ENCODE data around the gene BHLHE40. TPM values are rescaled to one million over a fixed set of nuclear protein-coding genes. Genes with fewer than 3 reads are reported as not detected.
A peak's percentile ranks its signal among the peaks of the same experiment; 100 is the strongest.

The BHLHE40 gene
- total and polyA plus RNA-seq, 7 experiments from 2014 or later = 0.82 to 383 (median 4.3) TPM

GRCh38 chr3:5019411-5020241 is 40.4 kb downstream of the BHLHE40 start:
- ChIA-PET CTCF (interaction anchor here (0.6 to 0.8 kb wide), 2 partner anchors 138 to 308 kb away, joined by 3 to 4 read pairs; no protein-coding TSS in a partner anchor), POLR2A (interaction anchor here (1.0 to 2.2 kb wide), 3 partner anchors 33 to 198 kb away, joined by 3 to 9 read pairs (median 3); no protein-coding TSS in a partner anchor)
- H3K27me3 Mint-ChIP-seq = peaks cover 0 to 1% (median 0%) of the 10 kb centered on the region in 5 donors
- H3K9me3 Mint-ChIP-seq = no peaks in the 10 kb centered on the region
- H3K27me3 ChIP-seq (ENCODE audit: control insufficient read depth in 2 of 2, insufficient read depth in 2 of 2, low read length in 2 of 2) = no peaks in the 10 kb centered on the region
- ATAC-seq = peak; percentile 86
- peak; percentile 41 to 88 (median 81) for DNase-seq
- no peaks in the 10 kb centered on the region for H3K36me3 ChIP-seq (ENCODE audit: control insufficient read depth in 2 of 3, insufficient read depth in 3 of 3, low read length in 3 of 3)
- H3K4me3 Mint-ChIP-seq = peak overlapping the region; percentile 9 to 82 (median 52)
- H3K4me1 Mint-ChIP-seq = peaks cover 17 to 77% (median 32%) of the 10 kb centered on the region in 7 donors
- peak overlapping the region in 8 of 9 donors; percentile 5 to 81 (median 57) for H3K27ac Mint-ChIP-seq
- H3K36me3 Mint-ChIP-seq = peaks cover 0 to 5% (median 0%) of the 10 kb centered on the region in 5 donors
- no peak overlapping the region for H3K27ac ChIP-seq (ENCODE audit: low read depth, low read length)
- intact Hi-C loops (cut with micrococcal nuclease) = loop anchor here (1.0 to 5.0 kb wide), 7 partner anchors 13 to 197 kb away; no protein-coding TSS in a partner anchor
- H3K4me3 ChIP-seq (ENCODE audit: low read length) = no peak overlapping the region
- H3K4me1 ChIP-seq (ENCODE audit: control insufficient read depth in 2 of 2, insufficient read depth in 2 of 2, low read length in 2 of 2) = peaks cover 17 to 34% of the 10 kb centered on the region in 2 donors
- no peaks in the 10 kb centered on the region for H3K9me3 ChIP-seq (ENCODE audit: control insufficient read depth in 2 of 3, low read length in 3 of 3)

DNA sequence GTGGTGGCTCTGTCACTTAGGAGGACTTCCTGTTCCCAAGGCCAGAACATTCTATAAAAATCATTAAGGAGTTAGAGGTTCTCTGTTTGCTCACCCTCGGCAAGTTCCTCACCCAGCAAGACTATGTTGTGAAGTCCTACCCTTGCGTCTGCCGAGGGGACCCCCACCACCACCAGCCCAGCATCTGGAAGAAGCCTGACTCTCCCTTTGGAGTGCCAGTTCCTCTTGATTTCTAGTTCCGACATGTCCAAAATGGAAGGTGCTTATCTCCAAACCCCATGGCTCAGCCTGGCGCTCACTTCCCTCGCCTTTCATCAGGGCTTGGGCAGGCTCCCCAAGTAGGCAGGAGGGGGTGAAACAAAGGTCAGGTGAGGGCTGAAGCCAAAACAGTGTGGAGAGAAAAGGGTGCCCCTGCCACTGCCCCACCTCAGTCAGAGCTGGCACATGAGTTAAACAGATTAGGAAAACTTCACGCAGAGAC is 41.0 kb downstream of the BHLHE40 start:
- peaks cover 14 to 72% (median 28%) of the 10 kb centered on the region in 7 donors for H3K4me1 Mint-ChIP-seq
- ATAC-seq = no peak
- intact Hi-C loops (cut with micrococcal nuclease) = loop anchor here in 1 of 2 donors (5.0 kb wide), 2 partner anchors 113 to 172 kb away; no protein-coding TSS in a partner anchor
- Histone ChIP-seq H3K4me3 (ENCODE audit: low read length) (no peak overlapping the region), H3K36me3 (ENCODE audit: control insufficient read depth in 2 of 3, insufficient read depth in 3 of 3, low read length in 3 of 3) (no peaks in the 10 kb centered on the region), H3K9me3 (ENCODE audit: control insufficient read depth in 2 of 3, low read length in 3 of 3) (no peaks in the 10 kb centered on the region), H3K27ac (ENCODE audit: low read depth, low read length) (no peak overlapping the region), H3K4me1 (ENCODE audit: control insufficient read depth in 2 of 2, insufficient read depth in 2 of 2, low read length in 2 of 2) (peaks cover 17 to 34% of the 10 kb centered on the region in 2 donors), H3K27me3 (ENCODE audit: control insufficient read depth in 2 of 2, insufficient read depth in 2 of 2, low read length in 2 of 2) (no peaks in the 10 kb centered on the region)
- POLR2A ChIA-PET = interaction anchor here (1.0 kb wide), 1 partner anchor 153 kb away, joined by 3 read pairs; no protein-coding TSS in a partner anchor
- H3K36me3 Mint-ChIP-seq = peaks cover 0 to 2% (median 0%) of the 10 kb centered on the region in 5 donors
- H3K9me3 Mint-ChIP-seq = no peaks in the 10 kb centered on the region
- CTCF ChIA-PET = interaction anchor here (1.4 kb wide), 1 partner anchor 309 kb away, joined by 3 read pairs; no protein-coding TSS in a partner anchor
- H3K27ac Mint-ChIP-seq = peak overlapping the region in 2 of 9 donors; percentile 62 to 81
- H3K4me3 Mint-ChIP-seq = peak overlapping the region in 2 of 10 donors; percentile 20 to 82
- H3K27me3 Mint-ChIP-seq = no peaks in the 10 kb centered on the region
- DNase-seq = no peak

DNA sequence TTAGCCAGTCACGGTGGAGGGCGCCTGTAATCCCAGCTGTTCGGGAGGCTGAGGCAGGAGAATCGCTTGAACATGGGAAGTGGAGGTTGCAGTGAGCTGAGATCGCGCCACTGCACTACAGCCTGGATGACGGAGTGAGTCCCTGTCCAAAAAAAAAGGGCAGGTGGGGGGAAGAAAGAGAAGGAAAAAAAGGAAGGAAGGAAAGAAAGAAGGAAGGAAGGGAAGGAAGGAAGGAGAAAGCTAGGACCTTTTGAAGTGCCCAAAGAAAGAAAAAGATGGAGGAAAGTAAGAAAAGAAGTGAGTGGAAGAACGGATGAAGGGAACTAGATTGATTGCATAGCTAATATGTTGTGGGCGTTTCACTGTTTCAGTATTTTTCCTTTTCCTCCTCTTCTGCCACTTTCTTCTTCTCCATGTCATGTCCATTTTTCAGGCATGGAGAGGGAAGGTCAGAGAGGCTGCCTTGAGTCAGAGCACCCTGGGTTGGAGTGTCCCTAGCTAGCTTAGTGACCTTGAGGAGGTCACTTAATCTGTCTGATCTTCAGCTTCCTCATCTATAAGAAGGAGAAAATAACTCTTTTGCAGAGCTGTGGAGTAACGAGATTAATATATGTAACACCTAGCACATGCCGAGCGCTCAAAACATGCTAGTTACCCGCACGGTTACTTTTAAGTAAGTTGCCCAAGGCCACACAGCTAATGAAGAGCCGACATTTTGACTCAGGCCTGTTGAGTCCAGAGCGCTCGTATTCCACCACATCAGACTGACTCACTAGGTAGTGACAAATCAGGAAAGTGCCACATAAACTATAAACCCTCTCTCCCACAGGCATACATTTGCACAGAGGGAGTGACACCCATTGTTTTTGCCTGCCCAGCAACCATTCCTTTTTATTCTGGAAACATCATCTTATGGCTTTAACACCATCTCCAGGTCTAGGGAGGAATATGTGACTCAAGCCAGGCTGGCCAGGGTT is 42.2 kb downstream of the BHLHE40 start:
- no peak overlapping the region for H3K27ac ChIP-seq (ENCODE audit: low read depth, low read length)
- no peaks in the 10 kb centered on the region for H3K36me3 ChIP-seq (ENCODE audit: control insufficient read depth in 2 of 3, insufficient read depth in 3 of 3, low read length in 3 of 3)
- ChIA-PET POLR2A (interaction anchor here (0.6 kb wide), 1 partner anchor 23 kb away, joined by 3 read pairs; no protein-coding TSS in a partner anchor), CTCF (interaction anchor here (1.4 kb wide), 2 partner anchors 206 to 310 kb away, joined by 3 to 6 read pairs; no protein-coding TSS in a partner anchor)
- ATAC-seq = no peak
- H3K4me3 Mint-ChIP-seq = peak overlapping the region in 1 of 10 donors; percentile 36
- peak overlapping the region in 5 of 9 donors; percentile 14 to 81 (median 25) for H3K27ac Mint-ChIP-seq
- H3K27me3 Mint-ChIP-seq = no peaks in the 10 kb centered on the region
- peaks cover 14 to 73% (median 32%) of the 10 kb centered on the region in 7 donors for H3K4me1 Mint-ChIP-seq
- peaks cover 0 to 2% (median 0%) of the 10 kb centered on the region in 5 donors for H3K36me3 Mint-ChIP-seq
- no peak for DNase-seq
- intact Hi-C loops (cut with micrococcal nuclease) = loop anchor here in 1 of 2 donors (5.0 kb wide), 2 partner anchors 114 to 171 kb away; no protein-coding TSS in a partner anchor
- H3K9me3 ChIP-seq (ENCODE audit: control insufficient read depth in 2 of 3, low read length in 3 of 3) = no peaks in the 10 kb centered on the region
- no peaks in the 10 kb centered on the region for H3K27me3 ChIP-seq (ENCODE audit: control insufficient read depth in 2 of 2, insufficient read depth in 2 of 2, low read length in 2 of 2)
- H3K4me3 ChIP-seq (ENCODE audit: low read length) = no peak overlapping the region
- no peaks in the 10 kb centered on the region for H3K9me3 Mint-ChIP-seq
- H3K4me1 ChIP-seq (ENCODE audit: control insufficient read depth in 2 of 2, insufficient read depth in 2 of 2, low read length in 2 of 2) = peaks cover 17 to 28% of the 10 kb centered on the region in 2 donors

GRCh38 chr3:5022187-5022965 is 43.1 kb downstream of the BHLHE40 start:
- Mint-ChIP-seq H3K4me3 (peak overlapping the region in 1 of 10 donors; percentile 36), H3K27me3 (no peaks in the 10 kb centered on the region), H3K9me3 (no peaks in the 10 kb centered on the region), H3K4me1 (peaks cover 8 to 69% (median 27%) of the 10 kb centered on the region in 7 donors), H3K27ac (peak overlapping the region in 2 of 9 donors; percentile 18 to 81), H3K36me3 (no peaks in the 10 kb centered on the region)
- DNase-seq (no peak), ATAC-seq (no peak)
- Histone ChIP-seq H3K27ac (ENCODE audit: low read depth, low read length) (no peak overlapping the region), H3K9me3 (ENCODE audit: control insufficient read depth in 2 of 3, low read length in 3 of 3) (no peaks in the 10 kb centered on the region), H3K36me3 (ENCODE audit: control insufficient read depth in 2 of 3, insufficient read depth in 3 of 3, low read length in 3 of 3) (no peaks in the 10 kb centered on the region), H3K4me1 (ENCODE audit: control insufficient read depth in 2 of 2, insufficient read depth in 2 of 2, low read length in 2 of 2) (peaks cover 23 to 25% of the 10 kb centered on the region in 2 donors), H3K4me3 (ENCODE audit: low read length) (no peak overlapping the region), H3K27me3 (ENCODE audit: control insufficient read depth in 2 of 2, insufficient read depth in 2 of 2, low read length in 2 of 2) (no peaks in the 10 kb centered on the region)
- intact Hi-C loops (cut with micrococcal nuclease) = loop anchor here in 1 of 2 donors (5.0 kb wide), 2 partner anchors 115 to 170 kb away; no protein-coding TSS in a partner anchor
- ChIA-PET POLR2A (interaction anchor here (0.7 kb wide), 1 partner anchor 147 kb away, joined by 3 read pairs; no protein-coding TSS in a partner anchor), CTCF (interaction anchor here (1.4 to 1.7 kb wide), 2 partner anchors 42 to 207 kb away, joined by 6 read pairs; no protein-coding TSS in a partner anchor)

GRCh38 chr3:5022966-5023776 is 43.9 kb downstream of the BHLHE40 start:
- Histone ChIP-seq H3K4me3 (ENCODE audit: low read length) (no peak overlapping the region), H3K27me3 (ENCODE audit: control insufficient read depth in 2 of 2, insufficient read depth in 2 of 2, low read length in 2 of 2) (no peaks in the 10 kb centered on the region), H3K27ac (ENCODE audit: low read depth, low read length) (no peak overlapping the region), H3K4me1 (ENCODE audit: control insufficient read depth in 2 of 2, insufficient read depth in 2 of 2, low read length in 2 of 2) (peaks cover 21 to 23% of the 10 kb centered on the region in 2 donors), H3K9me3 (ENCODE audit: control insufficient read depth in 2 of 3, low read length in 3 of 3) (no peaks in the 10 kb centered on the region), H3K36me3 (ENCODE audit: control insufficient read depth in 2 of 3, insufficient read depth in 3 of 3, low read length in 3 of 3) (no peaks in the 10 kb centered on the region)
- Mint-ChIP-seq H3K27ac (peak overlapping the region in 1 of 9 donors; percentile 21), H3K27me3 (no peaks in the 10 kb centered on the region), H3K36me3 (no peaks in the 10 kb centered on the region), H3K4me1 (peaks cover 8 to 70% (median 26%) of the 10 kb centered on the region in 7 donors), H3K4me3 (no peak overlapping the region), H3K9me3 (no peaks in the 10 kb centered on the region)
- no peak for ATAC-seq
- ChIA-PET POLR2A (interaction anchor here (0.7 kb wide), 1 partner anchor 147 kb away, joined by 3 read pairs; no protein-coding TSS in a partner anchor), CTCF (interaction anchor here (1.4 to 5.6 kb wide), 3 partner anchors 43 to 312 kb away, joined by 6 to 35 read pairs (median 6); no protein-coding TSS in a partner anchor)
- intact Hi-C loops (cut with micrococcal nuclease) = loop anchor here in 1 of 2 donors (5.0 kb wide), 2 partner anchors 116 to 169 kb away; no protein-coding TSS in a partner anchor
- peak in 1 of 9 donors; percentile 57 for DNase-seq
